ENCODE results near the gene CKB.
A peak's percentile ranks its signal among the peaks of the same experiment; 100 is the strongest.

Gene CKB

DNA sequence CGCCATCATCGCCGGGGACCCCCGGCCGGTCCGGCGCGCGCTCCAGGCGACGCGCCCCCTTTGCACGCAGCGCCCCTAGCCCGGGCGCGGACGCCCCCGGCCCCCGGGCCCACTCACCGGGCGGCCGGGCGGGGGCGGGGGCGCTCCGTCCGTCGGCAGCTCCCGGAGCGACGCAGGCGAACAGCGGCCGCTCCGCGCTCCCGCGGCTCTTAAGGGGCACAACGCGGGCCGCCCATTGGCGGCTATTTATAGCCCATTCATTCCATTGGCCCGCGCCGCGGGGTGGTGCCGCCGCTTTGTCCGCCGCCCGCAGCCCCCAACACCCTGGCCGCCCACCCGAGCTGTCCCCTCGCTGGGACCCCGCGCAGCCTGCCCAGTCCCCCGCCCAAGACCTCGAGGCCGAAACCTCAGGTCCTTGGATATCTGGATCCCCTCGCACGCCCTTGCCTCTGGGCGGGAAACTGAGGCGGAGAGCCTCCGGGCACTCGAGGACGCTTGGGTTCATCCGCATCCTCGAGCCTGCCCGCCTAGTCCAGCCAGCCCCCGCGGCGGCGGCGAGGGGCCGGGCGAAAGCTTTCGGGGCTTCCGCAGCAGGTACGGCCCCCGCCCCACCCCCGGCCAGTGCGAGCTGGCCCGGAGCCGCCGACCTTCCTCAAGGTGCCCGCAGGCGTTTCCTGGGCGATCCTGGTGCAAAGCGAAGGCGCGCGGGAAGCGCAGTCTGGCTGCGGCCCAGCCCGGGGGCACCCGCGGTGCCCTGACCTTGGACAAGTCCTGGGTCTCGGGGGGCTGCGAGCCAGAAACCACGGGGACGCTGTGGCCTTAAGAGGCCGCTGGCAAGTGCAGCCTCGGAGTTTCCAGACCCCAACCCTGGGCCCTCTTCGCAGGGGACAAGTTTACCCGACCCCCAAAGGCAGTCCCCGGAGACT lies at the start of gene CKB:
Gene CKB (minus strand): TSS at position 182 of the 926 bp plus-strand sequence. CDS start 337 bp downstream, outside the sequence.
- DNase-seq: no peak

DNA sequence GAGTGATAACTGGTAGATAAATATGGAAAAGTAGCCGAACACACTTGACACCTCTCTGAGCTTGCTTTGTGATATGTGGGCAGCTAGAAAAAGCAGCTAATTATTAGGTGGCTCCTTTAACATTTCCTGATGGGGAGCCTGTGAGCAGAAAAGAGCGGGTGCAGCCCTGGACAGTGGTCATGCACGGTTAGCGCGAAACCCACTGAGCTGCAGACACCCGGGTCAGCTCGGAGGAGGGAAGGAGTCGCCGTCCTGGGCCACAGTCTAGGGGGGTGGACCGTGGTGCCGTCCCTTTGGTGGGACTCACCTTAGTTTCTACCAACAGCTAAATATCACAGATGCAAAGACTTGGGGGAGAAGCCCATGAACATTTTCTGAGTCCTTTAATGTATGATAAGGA lies 46.8 kb upstream of the CKB start:
- DNase-seq: no peak

GRCh38 chr14:103568952-103569351 lies 46.3 kb upstream of the CKB start:
- DNase-seq: no peak

DNA sequence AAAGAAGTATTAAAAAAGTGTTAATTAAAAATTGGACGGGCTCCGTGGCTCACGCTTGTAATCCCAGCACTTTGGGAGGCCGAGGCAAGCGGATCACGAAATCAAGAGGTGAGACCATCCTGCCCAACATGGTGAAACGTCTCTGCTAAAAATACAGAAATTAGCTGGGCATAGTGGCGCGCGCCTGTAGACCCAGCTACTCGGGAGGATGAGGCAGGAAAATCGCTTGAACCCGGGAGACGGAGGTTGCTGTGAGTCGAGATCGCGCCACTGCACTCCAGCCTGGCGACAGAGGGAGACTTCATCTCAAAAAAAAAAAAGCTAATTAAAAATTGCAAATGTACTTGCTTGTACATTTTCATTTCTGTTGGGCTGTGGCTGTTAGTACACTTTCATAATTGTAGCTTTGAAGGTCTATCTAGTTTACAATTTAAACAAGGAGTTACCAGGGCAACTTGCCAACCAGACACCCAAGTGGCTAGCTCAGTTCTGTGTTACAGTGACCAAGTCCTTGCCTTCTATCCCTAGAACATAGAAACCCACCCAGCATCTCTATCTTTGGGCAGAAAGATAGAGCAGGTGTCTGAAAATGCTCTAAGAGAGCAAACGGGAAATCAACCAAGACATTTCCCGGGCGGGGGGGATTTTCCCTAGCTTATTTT lies 41.3 kb upstream of the CKB start:
- no peak for DNase-seq

- peak; percentile 15 for DNase-seq
Measured at GRCh38 chr14:103563226-103563620, 40.6 kb upstream of the CKB start.

DNA sequence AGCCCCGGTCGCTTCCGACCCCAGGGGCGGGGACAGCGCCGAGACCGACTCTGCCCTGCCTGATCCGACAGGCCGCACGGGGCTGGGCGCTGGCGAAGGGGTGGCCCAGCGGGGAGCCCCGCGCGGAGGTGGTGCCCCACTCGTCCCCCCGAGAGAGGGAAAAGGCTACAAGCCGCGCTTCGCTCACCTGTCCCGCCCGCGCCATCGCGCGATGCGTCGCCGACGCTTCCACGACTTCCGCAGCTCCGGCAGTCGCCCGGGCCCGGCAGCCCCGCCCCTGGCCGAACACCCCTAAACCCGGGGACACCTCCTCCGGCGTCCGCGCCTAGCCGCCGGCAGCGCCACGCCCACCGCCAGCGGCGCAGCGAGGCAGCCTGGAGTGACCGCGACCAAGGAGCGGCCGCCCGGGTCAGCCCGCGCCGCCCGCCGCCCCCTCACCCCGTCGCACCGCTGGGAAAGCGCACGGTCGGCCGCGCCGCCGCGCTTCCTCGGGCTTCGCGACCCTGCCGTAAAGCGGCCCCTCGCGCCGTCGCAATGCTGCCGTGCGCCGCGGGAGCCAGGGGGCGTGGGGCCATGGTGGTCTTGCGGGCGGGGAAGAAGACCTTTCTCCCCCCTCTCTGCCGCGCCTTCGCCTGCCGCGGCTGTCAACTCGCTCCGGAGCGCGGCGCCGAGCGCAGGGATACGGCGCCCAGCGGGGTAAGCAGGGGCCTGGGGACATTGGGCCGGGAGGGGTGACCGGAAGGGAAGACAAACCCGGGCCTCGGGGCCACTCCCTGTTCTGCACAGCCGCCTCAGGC lies 40.0 kb upstream of the CKB start, which contains the start of the genes BAG5 and COA8:
Gene BAG5 (minus strand): TSS at position 229 of the 797 bp plus-strand sequence. CDS start 1,493 bp downstream, outside the sequence.
Gene COA8 (plus strand): TSS at position 532 of the 797 bp plus-strand sequence. CDS start 42 bp downstream, at position 574.
- DNase-seq: peak; percentile 90

GRCh38 chr14:103562179-103562428 lies 39.5 kb upstream of the CKB start:
- DNase-seq: no peak

DNA sequence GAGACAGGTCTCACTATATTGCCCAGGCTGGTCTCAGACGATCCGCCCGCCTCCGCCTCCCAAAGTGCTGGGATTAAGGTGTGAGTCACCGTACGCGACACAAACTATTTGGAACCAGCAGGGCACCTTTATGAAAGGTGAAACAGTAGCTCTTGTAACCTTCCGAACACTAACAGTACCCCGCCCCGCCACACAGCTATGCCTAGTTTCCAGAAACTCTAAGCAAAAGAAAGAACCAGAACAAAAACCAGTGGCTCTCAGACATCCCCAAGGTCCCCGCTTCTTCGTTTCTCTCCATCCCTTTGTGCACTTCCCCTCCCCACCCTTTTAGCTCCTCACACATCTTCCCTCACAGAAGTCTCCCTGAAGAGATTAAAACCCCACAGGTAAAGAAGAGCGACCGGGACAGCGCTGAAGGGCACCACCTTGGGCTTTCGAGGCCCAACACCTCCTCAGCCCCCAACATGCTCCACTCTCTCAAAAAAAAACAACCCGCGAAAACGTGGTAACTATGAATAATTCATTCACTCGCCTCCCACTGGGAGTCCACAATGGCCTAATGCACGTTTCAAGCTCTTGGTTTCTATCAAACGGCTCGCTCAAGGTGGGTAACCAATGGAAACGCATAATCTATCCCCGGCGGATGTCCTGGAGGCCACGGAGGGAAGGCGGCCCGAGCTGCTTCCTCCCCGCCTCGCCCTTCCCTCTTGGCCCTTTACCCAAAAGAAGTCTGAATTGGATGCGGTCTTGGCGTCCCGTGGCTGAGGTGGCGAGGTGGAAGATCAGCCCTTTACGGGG lies 39.0 kb upstream of the CKB start:
- DNase-seq: peak; percentile 66

DNA sequence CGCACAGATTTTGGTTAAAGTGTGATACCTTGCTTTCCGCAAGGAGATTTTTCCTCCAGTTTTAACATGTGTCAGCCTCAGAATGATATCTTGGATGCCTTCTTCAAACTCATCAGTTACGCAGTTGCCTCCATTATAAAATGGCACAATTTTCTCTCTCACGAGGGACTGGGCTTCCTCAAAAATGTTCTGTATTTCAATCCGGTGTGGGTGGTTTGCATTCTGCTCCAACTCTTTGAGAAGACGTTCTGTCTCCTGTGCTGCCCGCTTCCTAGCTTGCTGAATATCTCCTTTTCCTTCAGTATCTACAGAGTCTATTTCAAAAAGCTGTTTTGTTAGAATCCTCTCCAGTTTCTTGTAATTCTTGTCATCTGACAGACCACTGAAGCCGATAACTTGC lies 38.1 kb upstream of the CKB start:
- DNase-seq: no peak

DNA sequence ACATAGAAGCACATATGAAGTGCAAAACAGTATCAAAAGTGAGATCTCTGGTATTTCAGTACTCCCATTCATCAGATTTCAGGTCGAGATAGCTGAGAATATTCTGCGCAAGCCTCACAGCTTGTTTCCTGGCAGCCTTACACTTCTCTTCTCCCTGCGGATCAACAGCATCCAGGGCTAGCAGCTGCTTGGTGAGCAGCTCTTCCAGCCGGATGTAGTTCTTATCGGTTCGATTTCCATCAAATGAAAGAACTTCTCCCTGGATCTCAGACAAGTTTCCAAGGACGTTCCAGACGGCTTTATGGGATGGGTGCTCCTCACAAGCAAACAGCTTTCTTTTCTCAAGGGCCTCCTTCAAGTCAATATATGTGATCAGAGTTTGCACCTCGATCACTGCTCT lies 37.1 kb upstream of the CKB start:
- no peak for DNase-seq

GRCh38 chr14:103558071-103558882 lies 35.6 kb upstream of the CKB start:
- DNase-seq: no peak

GRCh38 chr14:103556946-103557758 lies 34.5 kb upstream of the CKB start:
- no peak for DNase-seq

- DNase-seq: no peak
Measured at GRCh38 chr14:103555559-103556337, 33.1 kb upstream of the CKB start.

- DNase-seq: no peak
Measured at GRCh38 chr14:103552846-103553210, 30.2 kb upstream of the CKB start.

GRCh38 chr14:103552011-103552845 lies 29.6 kb upstream of the CKB start:
- no peak for DNase-seq

DNA sequence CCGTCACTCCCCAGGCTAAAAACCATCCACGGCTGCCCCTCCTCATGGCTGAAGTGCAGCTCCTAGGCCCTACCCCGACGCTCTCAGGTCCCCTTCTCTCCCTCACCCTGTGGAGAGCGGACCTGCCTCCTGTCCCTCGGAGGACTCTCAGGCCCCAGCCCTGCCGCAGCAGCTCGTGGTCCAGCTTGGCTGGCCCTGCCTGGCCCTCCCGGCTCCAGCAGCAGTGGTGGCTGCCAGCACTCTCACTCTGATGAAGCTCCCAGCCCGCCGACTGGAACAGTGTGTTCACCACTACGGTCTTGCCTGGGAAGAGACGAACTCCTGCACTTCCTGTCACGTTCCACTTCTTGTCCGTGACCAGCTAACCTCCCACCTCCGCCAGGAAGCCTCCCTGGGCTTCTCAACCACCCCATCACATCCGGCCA lies 28.7 kb upstream of the CKB start:
- no peak for DNase-seq

- DNase-seq: no peak
Measured at GRCh38 chr14:103550451-103551337, 28.1 kb upstream of the CKB start.
